ENCODE results near the gene ACTR3C. TPM values are rescaled to one million over a fixed set of nuclear protein-coding genes. Genes with fewer than 3 reads are reported as not detected.
A peak's percentile ranks its signal among the peaks of the same experiment; 100 is the strongest.

The ACTR3C gene
- total RNA-seq, 1 donor from 2014 or later, result 20.1 TPM

GRCh38 chr7:150337179-150337578 is 13.8 kb upstream of the ACTR3C start:
- peaks cover 18% of the 10 kb centered on the region for H3K27me3 ChIP-seq
- DNase-seq (peak; percentile 63), ATAC-seq (no peak)
- peaks cover 4% of the 10 kb centered on the region for H3K36me3 ChIP-seq
- H3K9me3 ChIP-seq, result no peaks in the 10 kb centered on the region
- H3K4me3 ChIP-seq, result no peak overlapping the region
- H3K4me1 ChIP-seq, result peaks cover 7% of the 10 kb centered on the region
- intact Hi-C loops (cut with DNase I), result no loop called here
- TF ChIP-seq CTCF (IDR thresholded peaks at IDR 0.05), result no peak
- H3K27ac ChIP-seq, result no peak overlapping the region

GRCh38 chr7:150336746-150337145 is 13.4 kb upstream of the ACTR3C start:
- H3K4me1 ChIP-seq, result peaks cover 7% of the 10 kb centered on the region
- intact Hi-C loops (cut with DNase I), result no loop called here
- peaks cover 4% of the 10 kb centered on the region for H3K36me3 ChIP-seq
- no peak for TF ChIP-seq CTCF (IDR thresholded peaks at IDR 0.05)
- H3K9me3 ChIP-seq, result no peaks in the 10 kb centered on the region
- H3K27ac ChIP-seq, result no peak overlapping the region
- peaks cover 17% of the 10 kb centered on the region for H3K27me3 ChIP-seq
- no peak for ATAC-seq
- DNase-seq, result no peak
- no peak overlapping the region for H3K4me3 ChIP-seq

GRCh38 chr7:150335774-150336112 is 12.4 kb upstream of the ACTR3C start:
- DNase-seq (peak; percentile 33), ATAC-seq (no peak)
- intact Hi-C loops (cut with DNase I), result no loop called here
- Histone ChIP-seq H3K4me3 (no peak overlapping the region), H3K27ac (peak overlapping the region; percentile 66), H3K27me3 (peaks cover 7% of the 10 kb centered on the region), H3K36me3 (peaks cover 4% of the 10 kb centered on the region), H3K4me1 (peaks cover 7% of the 10 kb centered on the region), H3K9me3 (no peaks in the 10 kb centered on the region)
- TF ChIP-seq CTCF (IDR thresholded peaks at IDR 0.05), result no peak

GRCh38 chr7:150335108-150335773 is 11.9 kb upstream of the ACTR3C start:
- H3K36me3 ChIP-seq, result peaks cover 4% of the 10 kb centered on the region
- DNase-seq, result no peak
- peaks cover 6% of the 10 kb centered on the region for H3K4me1 ChIP-seq
- H3K27ac ChIP-seq, result peak overlapping the region; percentile 66
- no peak for TF ChIP-seq CTCF (IDR thresholded peaks at IDR 0.05)
- peak; percentile 1 for ATAC-seq
- H3K4me3 ChIP-seq, result no peak overlapping the region
- peaks cover 2% of the 10 kb centered on the region for H3K27me3 ChIP-seq
- intact Hi-C loops (cut with DNase I), result no loop called here
- no peaks in the 10 kb centered on the region for H3K9me3 ChIP-seq

- Histone ChIP-seq H3K36me3 (peaks cover 7% of the 10 kb centered on the region), H3K27me3 (no peaks in the 10 kb centered on the region), H3K4me1 (peaks cover 10% of the 10 kb centered on the region), H3K9me3 (no peaks in the 10 kb centered on the region), H3K27ac (no peak overlapping the region), H3K4me3 (no peak overlapping the region)
- DNase-seq (no peak), ATAC-seq (no peak)
- intact Hi-C loops (cut with DNase I), result no loop called here
- no peak for TF ChIP-seq CTCF (IDR thresholded peaks at IDR 0.05)
Measured at GRCh38 chr7:150334108-150334507, 10.8 kb upstream of the ACTR3C start.

- intact Hi-C loops (cut with DNase I), result no loop called here
- Histone ChIP-seq H3K4me3 (no peak overlapping the region), H3K9me3 (no peaks in the 10 kb centered on the region), H3K27ac (no peak overlapping the region), H3K27me3 (no peaks in the 10 kb centered on the region), H3K4me1 (peaks cover 10% of the 10 kb centered on the region), H3K36me3 (peaks cover 11% of the 10 kb centered on the region)
- DNase-seq (no peak), ATAC-seq (no peak)
- TF ChIP-seq CTCF (IDR thresholded peaks at IDR 0.05), result no peak
Measured at GRCh38 chr7:150333659-150334058, 10.3 kb upstream of the ACTR3C start.
